ENCODE results near the gene ABHD17A. TPM values are rescaled to one million over a fixed set of nuclear protein-coding genes. Genes with fewer than 3 reads are reported as not detected.

Gene ABHD17A
- total and polyA plus RNA-seq, 8 donors, result 25.7 to 177 (median 74.2) TPM

GRCh38 chr19:1862424-1863327, 22.6 kb downstream of the ABHD17A start:
- peak in 1 of 2 donors; percentile 83 for DNase-seq
- TF ChIP-seq POLR2AphosphoS5 (IDR thresholded peaks at IDR 0.05) (no peak), EP300 (IDR thresholded peaks at IDR 0.05) (no peak), CTCF (IDR thresholded peaks at IDR 0.05) (no peak), POLR2A (IDR thresholded peaks at IDR 0.05) (no peak)
- Histone ChIP-seq H3K27ac (peak overlapping the region; percentile 70 to 94 (median 85)), H3K36me3 (no peaks in the 10 kb centered on the region), H3K27me3 (peaks cover 0 to 9% (median 0%) of the 10 kb centered on the region in 3 donors), H3K4me1 (peaks cover 48 to 63% (median 59%) of the 10 kb centered on the region in 4 donors), H3K9me3 (no peaks in the 10 kb centered on the region), H3K4me3 (peak overlapping the region; percentile 66 to 89 (median 84))
- WGBS, 5 donors, result 0 to 1% (median 1%) methylated on average over 57 to 108 of the region's 109 CpGs
- intact Hi-C loops (cut with DNase I; ENCODE audit: low total_unique reads), result no loop called here

- peaks cover 0 to 9% (median 0%) of the 10 kb centered on the region in 3 donors for H3K27me3 ChIP-seq
- peaks cover 53 to 69% (median 66%) of the 10 kb centered on the region in 4 donors for H3K4me1 ChIP-seq
- peak overlapping the region in 4 of 5 donors; percentile 70 to 93 (median 81) for H3K27ac ChIP-seq
- no peak for TF ChIP-seq CTCF (IDR thresholded peaks at IDR 0.05)
- no peak for TF ChIP-seq EP300 (IDR thresholded peaks at IDR 0.05)
- no peak for TF ChIP-seq POLR2A (IDR thresholded peaks at IDR 0.05)
- no peak for TF ChIP-seq POLR2AphosphoS5 (IDR thresholded peaks at IDR 0.05)
- WGBS, 5 donors, result 2 to 7% (median 3%) methylated on average over 18 to 21 of the region's 21 CpGs
- H3K36me3 ChIP-seq, result no peaks in the 10 kb centered on the region
- intact Hi-C loops (cut with DNase I; ENCODE audit: low total_unique reads), result no loop called here
- H3K4me3 ChIP-seq, result peak overlapping the region; percentile 66 to 89 (median 84)
- no peak for DNase-seq
- no peaks in the 10 kb centered on the region for H3K9me3 ChIP-seq
These were observed 23.2 kb downstream of the ABHD17A start for GRCh38 chr19:1862068-1862423.

GRCh38 chr19:1861599-1862031, 23.7 kb downstream of the ABHD17A start:
- H3K27me3 ChIP-seq, result peaks cover 0 to 9% (median 0%) of the 10 kb centered on the region in 3 donors
- H3K4me1 ChIP-seq, result peaks cover 58 to 73% (median 70%) of the 10 kb centered on the region in 4 donors
- no peak for TF ChIP-seq POLR2A (IDR thresholded peaks at IDR 0.05)
- no peak for TF ChIP-seq CTCF (IDR thresholded peaks at IDR 0.05)
- TF ChIP-seq EP300 (IDR thresholded peaks at IDR 0.05), result no peak
- TF ChIP-seq POLR2AphosphoS5 (IDR thresholded peaks at IDR 0.05), result no peak
- no peaks in the 10 kb centered on the region for H3K9me3 ChIP-seq
- peak overlapping the region; percentile 66 to 89 (median 84) for H3K4me3 ChIP-seq
- 40 to 49% (median 44%) methylated on average over 23 of the region's 23 CpGs for WGBS, 5 donors
- DNase-seq, result peak in 1 of 2 donors; percentile 46
- peak overlapping the region in 4 of 5 donors; percentile 70 to 93 (median 81) for H3K27ac ChIP-seq
- intact Hi-C loops (cut with DNase I; ENCODE audit: low total_unique reads), result no loop called here
- H3K36me3 ChIP-seq, result no peaks in the 10 kb centered on the region

- H3K4me3 ChIP-seq, result peak overlapping the region in 3 of 4 donors; percentile 66 to 89 (median 87)
- TF ChIP-seq CTCF (IDR thresholded peaks at IDR 0.05) (no peak), POLR2A (IDR thresholded peaks at IDR 0.05) (no peak), POLR2AphosphoS5 (IDR thresholded peaks at IDR 0.05) (no peak)
- intact Hi-C loops (cut with DNase I; ENCODE audit: low total_unique reads), result no loop called here
- peak in 1 of 2 donors; percentile 42 for DNase-seq
- H3K27me3 ChIP-seq, result peaks cover 0 to 9% (median 0%) of the 10 kb centered on the region in 3 donors
- WGBS, 5 donors, result 54 to 74% (median 67%) methylated on average over 24 to 28 of the region's 28 CpGs
- H3K36me3 ChIP-seq, result no peaks in the 10 kb centered on the region
- peaks cover 64 to 79% (median 76%) of the 10 kb centered on the region in 4 donors for H3K4me1 ChIP-seq
- H3K9me3 ChIP-seq, result no peaks in the 10 kb centered on the region
- H3K27ac ChIP-seq, result peak overlapping the region in 4 of 5 donors; percentile 29 to 93 (median 81)
These were observed 24.3 kb downstream of the ABHD17A start for GRCh38 chr19:1860821-1861598.
